Panc1 (cell line): ENCODE results near the gene SURF2. TPM values are rescaled to one million over a fixed set of nuclear protein-coding genes. Genes with fewer than 3 reads are reported as not detected.
A peak's percentile ranks its signal among the peaks of the same experiment; 100 is the strongest.

Experiments used
- ATAC-seq: fragments of 200-7000 bp; cut with Tn5 transposase; 2 replicates; pipeline ENCODE4 v1.9.1; 2020; ENCODE audit warnings: mild to moderate bottlenecking, moderate library complexity
- BruUV-seq: library from RNA; stranded (reverse); fragments of 400-500 nt; replicated peaks from 2 replicates; lab custom pipeline; 2021; lab: Mats Ljungman, UMichigan
- CTCF ChIA-PET: fragments of 300-600 bp; sonication (Branson Sonifier 250); formaldehyde crosslinking; loops from one replicate; lab custom pipeline; 2022; ENCODE audit warnings: antibody characterized with exemption; lab: Charles Lee
- POLR2A ChIA-PET: fragments of 300-600 bp; sonication (Branson Sonifier 250); formaldehyde crosslinking; loops from one replicate; lab custom pipeline; 2022; ENCODE audit warnings: antibody characterized with exemption; lab: Charles Lee
- DNase-seq: peaks from one replicate; pipeline ENCODE4 v3.0.0-alpha.2; 2010; ENCODE audit warnings: low read depth, low spot score
- H3K27ac ChIP-seq: 2 replicates; pipeline ENCODE4 v1.5.1; 2011; ENCODE audit warnings: mild to moderate bottlenecking, low read length, inconsistent platforms
- H3K27me3 ChIP-seq: fragments of 200-500 bp; sonication (Bioruptor generic); 2 replicates; pipeline ENCODE4 v1.6.0; 2014; ENCODE audit warnings: low read length, inconsistent platforms; ENCODE audit not compliant: control insufficient read depth, insufficient read depth
- H3K36me3 ChIP-seq: fragments of 200-500 bp; sonication (Bioruptor generic); 2 replicates; pipeline ENCODE4 v1.5.1; 2014; ENCODE audit warnings: inconsistent platforms, mild to moderate bottlenecking, low read length, moderate library complexity; ENCODE audit not compliant: control insufficient read depth, insufficient read depth
- H3K4me1 ChIP-seq: 2 replicates; pipeline ENCODE4 v1.5.1; 2011; ENCODE audit warnings: inconsistent platforms, mild to moderate bottlenecking, low read length, moderate library complexity; ENCODE audit not compliant: control insufficient read depth, insufficient read depth
- H3K4me3 ChIP-seq, 2 experiments: 2 replicates each; pipeline ENCODE4 v1.5.1; 2011 to 2012; ENCODE audit warnings: low read depth in 2 of 2, low read length in 2 of 2, mild to moderate bottlenecking in 2 of 2, inconsistent platforms in 1 of 2, moderate library complexity in 1 of 2
- H3K9me3 ChIP-seq: fragments of 200-500 bp; sonication (Bioruptor generic); 2 replicates; pipeline ENCODE4 v1.5.1; 2014; ENCODE audit warnings: low read depth, mild to moderate bottlenecking, inconsistent platforms, low read length, moderate library complexity; ENCODE audit not compliant: control insufficient read depth, insufficient read depth
- POLR2AphosphoS5 ChIP-seq: IDR thresholded peaks from 2 replicates; pipeline ENCODE4 v1.6.1; 2012; ENCODE audit warnings: mild to moderate bottlenecking, low read depth, low read length, moderate library complexity
- SIN3A ChIP-seq: IDR thresholded peaks from 2 replicates; pipeline ENCODE4 v1.6.1; 2012; ENCODE audit warnings: low read depth, mild to moderate bottlenecking, low read length, moderate library complexity, borderline replicate concordance; ENCODE audit not compliant: insufficient read depth
- TCF7L2 ChIP-seq: IDR thresholded peaks from 2 replicates; pipeline ENCODE4 v1.6.1; 2011; ENCODE audit warnings: mild to moderate bottlenecking, low read depth, low read length, inconsistent platforms
- in situ Hi-C: cut with HindIII; loops from 2 replicates; pipeline ENCODE4 v1.10.0; 2016; ENCODE audit warnings: low sequenced_read_pairs, low pct_unique_long_range_greater_than_20kb
- intact Hi-C: fragments of 100-400 bp; cut with micrococcal nuclease; formaldehyde crosslinking; loops from one replicate; pipeline ENCODE4 v1.10.0; 2022; ENCODE audit not compliant: unreplicated experiment
- total RNA-seq: library from RNA; stranded (reverse); gene quantifications from one replicate; pipeline ENCODE4 v1.2.1, GENCODE V29; 2021; ENCODE audit not compliant: unreplicated experiment
- TF ChIP-seq, protein P1 (sequence below): fragments of 450-650 bp; IDR thresholded peaks from 2 replicates; pipeline ENCODE4 v1.5.1; 2017; ENCODE audit warnings: mild to moderate bottlenecking
- TF ChIP-seq, protein P2 (sequence below), 2 experiments: IDR thresholded peaks; 2 replicates each; pipeline ENCODE4 v1.6.1; 2011 to 2012; ENCODE audit warnings: low read depth in 2 of 2, control low read depth in 1 of 2, low read length in 1 of 2, mild to moderate bottlenecking in 1 of 2, moderate library complexity in 1 of 2; ENCODE audit not compliant: insufficient read depth in 1 of 2

The SURF2 gene
- total RNA-seq, 1 experiment from 2014 or later = 19.2 TPM

DNA sequence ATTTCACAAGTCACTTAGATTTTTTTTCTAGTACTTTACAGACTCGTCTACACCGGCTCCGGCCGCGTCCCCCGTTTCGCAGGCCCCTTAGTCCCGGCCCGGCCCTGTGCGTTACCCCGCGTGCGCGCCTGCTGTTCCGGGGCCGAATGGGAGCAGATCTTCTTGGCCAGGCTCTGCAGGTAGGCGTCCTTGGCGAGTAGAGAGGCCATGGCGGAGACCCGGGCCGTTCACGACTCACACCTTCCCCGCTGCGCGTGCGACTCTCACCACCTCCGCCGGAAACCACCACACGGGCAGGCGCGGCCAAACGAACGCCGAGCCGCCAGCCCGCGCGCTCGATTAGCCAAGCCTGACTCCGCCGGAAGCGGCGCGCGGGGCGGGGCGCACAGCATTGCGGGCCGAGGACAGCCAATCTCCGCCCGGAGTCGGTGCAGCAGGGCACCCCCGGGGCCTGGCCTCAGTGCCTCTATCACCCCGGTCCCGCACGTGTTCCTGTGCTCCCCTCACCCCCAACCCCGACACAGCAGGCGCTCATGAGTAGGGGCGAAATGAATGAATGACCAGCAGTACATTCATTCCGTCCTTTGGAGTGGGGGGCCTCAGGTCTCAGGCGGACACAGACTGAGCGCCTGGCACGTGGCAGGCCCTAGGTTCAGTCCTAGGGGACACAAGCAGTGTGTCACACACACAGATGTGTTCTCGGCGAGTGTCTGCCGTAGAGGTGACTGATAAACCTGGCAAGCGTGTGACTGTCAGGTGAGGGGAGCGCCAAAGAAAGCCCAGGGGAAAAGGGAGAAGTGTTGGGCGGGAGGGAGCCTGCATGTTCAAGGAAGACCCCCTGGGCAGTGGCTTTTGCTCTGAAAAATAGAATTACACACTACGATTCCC lies 20.2 kb upstream of the SURF2 start, which contains the start of gene SURF6:
Gene SURF6, minus strand, starts transcription at position 265 of the 888 bp plus-strand sequence. Its CDS starts 56 bp downstream, at position 209.
- H3K27me3 ChIP-seq = no peaks in the 10 kb centered on the region
- peak; percentile 62; the same call in 1 of the 2 replicates for TF ChIP-seq SIN3A
- TF ChIP-seq, protein P1, sequence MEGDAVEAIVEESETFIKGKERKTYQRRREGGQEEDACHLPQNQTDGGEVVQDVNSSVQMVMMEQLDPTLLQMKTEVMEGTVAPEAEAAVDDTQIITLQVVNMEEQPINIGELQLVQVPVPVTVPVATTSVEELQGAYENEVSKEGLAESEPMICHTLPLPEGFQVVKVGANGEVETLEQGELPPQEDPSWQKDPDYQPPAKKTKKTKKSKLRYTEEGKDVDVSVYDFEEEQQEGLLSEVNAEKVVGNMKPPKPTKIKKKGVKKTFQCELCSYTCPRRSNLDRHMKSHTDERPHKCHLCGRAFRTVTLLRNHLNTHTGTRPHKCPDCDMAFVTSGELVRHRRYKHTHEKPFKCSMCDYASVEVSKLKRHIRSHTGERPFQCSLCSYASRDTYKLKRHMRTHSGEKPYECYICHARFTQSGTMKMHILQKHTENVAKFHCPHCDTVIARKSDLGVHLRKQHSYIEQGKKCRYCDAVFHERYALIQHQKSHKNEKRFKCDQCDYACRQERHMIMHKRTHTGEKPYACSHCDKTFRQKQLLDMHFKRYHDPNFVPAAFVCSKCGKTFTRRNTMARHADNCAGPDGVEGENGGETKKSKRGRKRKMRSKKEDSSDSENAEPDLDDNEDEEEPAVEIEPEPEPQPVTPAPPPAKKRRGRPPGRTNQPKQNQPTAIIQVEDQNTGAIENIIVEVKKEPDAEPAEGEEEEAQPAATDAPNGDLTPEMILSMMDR = no peak
- TF ChIP-seq TCF7L2 = 0 out of 2 replicates have a peak, but pooled peaks have one; percentile 24
- TF ChIP-seq POLR2AphosphoS5 = peak; percentile 89
- TF ChIP-seq, protein P2, sequence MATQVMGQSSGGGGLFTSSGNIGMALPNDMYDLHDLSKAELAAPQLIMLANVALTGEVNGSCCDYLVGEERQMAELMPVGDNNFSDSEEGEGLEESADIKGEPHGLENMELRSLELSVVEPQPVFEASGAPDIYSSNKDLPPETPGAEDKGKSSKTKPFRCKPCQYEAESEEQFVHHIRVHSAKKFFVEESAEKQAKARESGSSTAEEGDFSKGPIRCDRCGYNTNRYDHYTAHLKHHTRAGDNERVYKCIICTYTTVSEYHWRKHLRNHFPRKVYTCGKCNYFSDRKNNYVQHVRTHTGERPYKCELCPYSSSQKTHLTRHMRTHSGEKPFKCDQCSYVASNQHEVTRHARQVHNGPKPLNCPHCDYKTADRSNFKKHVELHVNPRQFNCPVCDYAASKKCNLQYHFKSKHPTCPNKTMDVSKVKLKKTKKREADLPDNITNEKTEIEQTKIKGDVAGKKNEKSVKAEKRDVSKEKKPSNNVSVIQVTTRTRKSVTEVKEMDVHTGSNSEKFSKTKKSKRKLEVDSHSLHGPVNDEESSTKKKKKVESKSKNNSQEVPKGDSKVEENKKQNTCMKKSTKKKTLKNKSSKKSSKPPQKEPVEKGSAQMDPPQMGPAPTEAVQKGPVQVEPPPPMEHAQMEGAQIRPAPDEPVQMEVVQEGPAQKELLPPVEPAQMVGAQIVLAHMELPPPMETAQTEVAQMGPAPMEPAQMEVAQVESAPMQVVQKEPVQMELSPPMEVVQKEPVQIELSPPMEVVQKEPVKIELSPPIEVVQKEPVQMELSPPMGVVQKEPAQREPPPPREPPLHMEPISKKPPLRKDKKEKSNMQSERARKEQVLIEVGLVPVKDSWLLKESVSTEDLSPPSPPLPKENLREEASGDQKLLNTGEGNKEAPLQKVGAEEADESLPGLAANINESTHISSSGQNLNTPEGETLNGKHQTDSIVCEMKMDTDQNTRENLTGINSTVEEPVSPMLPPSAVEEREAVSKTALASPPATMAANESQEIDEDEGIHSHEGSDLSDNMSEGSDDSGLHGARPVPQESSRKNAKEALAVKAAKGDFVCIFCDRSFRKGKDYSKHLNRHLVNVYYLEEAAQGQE (IDR thresholded peaks at IDR 0.05; ENCODE audit: insufficient read depth in 1 of 2, low read depth in 2 of 2, low read length in 1 of 2) = peak in 1 of 2 experiments; percentile 52; a peak in 1 of 4 replicates
- H3K36me3 ChIP-seq = peaks cover 8% of the 10 kb centered on the region
- ChIA-PET CTCF (no interaction called here), POLR2A (no interaction called here)
- no peaks in the 10 kb centered on the region for H3K9me3 ChIP-seq
- H3K4me3 ChIP-seq = peak within 1 kb of the TSS; percentile 75 to 90
- H3K27ac ChIP-seq = peak within 1 kb of the TSS; percentile 88
- no TSS peak for BruUV-seq
- peaks cover 6% of the 10 kb centered on the region for H3K4me1 ChIP-seq
- ATAC-seq (peak; percentile 97), DNase-seq (no peak)
- in situ Hi-C loops = no loop called here
- intact Hi-C loops = no loop called here

DNA sequence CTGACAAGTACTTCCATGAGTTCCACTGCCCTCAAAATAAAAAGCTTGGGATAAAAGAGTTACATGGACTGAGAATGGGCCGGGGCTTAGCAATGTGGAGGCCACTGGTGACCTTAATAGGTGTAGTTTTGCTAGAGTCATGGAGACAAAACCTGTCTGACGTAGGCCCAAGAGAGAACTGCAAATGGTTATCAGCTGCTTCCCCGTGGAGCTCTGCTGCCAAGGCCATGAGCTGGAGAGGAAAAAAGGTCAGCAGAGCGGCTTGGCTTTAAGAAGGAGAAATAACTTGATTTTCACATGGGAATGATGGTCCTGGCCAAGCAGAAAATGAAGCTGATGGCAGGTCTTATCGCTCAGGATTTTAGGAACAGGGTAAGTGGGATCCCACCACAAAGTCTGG lies 16.7 kb upstream of the SURF2 start:
- no peaks in the 10 kb centered on the region for H3K9me3 ChIP-seq
- no peaks in the 10 kb centered on the region for H3K27me3 ChIP-seq
- no TSS peak for BruUV-seq
- H3K4me1 ChIP-seq = peaks cover 2% of the 10 kb centered on the region
- in situ Hi-C loops = no loop called here
- ATAC-seq (no peak), DNase-seq (no peak)
- H3K27ac ChIP-seq = no peak overlapping the region
- H3K36me3 ChIP-seq = peaks cover 4% of the 10 kb centered on the region
- ChIA-PET CTCF (no interaction called here), POLR2A (interaction anchor here (0.6 kb wide), 1 partner anchor 44 kb away, joined by 14 read pairs; no protein-coding TSS in a partner anchor)
- no peak overlapping the region for H3K4me3 ChIP-seq
- intact Hi-C loops = no loop called here
- TF ChIP-seq POLR2AphosphoS5 (no peak), TCF7L2 (no peak), SIN3A (no peak)
- TF ChIP-seq, protein P2 (IDR thresholded peaks at IDR 0.05; ENCODE audit: insufficient read depth in 1 of 2, low read depth in 2 of 2, low read length in 1 of 2) = no peak
- TF ChIP-seq, protein P1 = no peak
